H1 (cell line): Measurements from ENCODE around the gene AIG1. TPM values are rescaled to one million over a fixed set of nuclear protein-coding genes. Genes with fewer than 3 reads are reported as not detected.

ENCODE experiments used
- CTCF ChIA-PET: fragments of 300-600 bp; sonication (Branson Sonifier 250); formaldehyde crosslinking; loops from one replicate; lab custom pipeline; 2021; ENCODE audit not compliant: partially characterized antibody; lab: Charles Lee
- POLR2A ChIA-PET: fragments of 300-600 bp; sonication (Branson Sonifier 250); formaldehyde crosslinking; loops from one replicate; lab custom pipeline; 2021; ENCODE audit warnings: inconsistent platforms; ENCODE audit not compliant: partially characterized antibody; lab: Charles Lee
- DNase-seq, 2 experiments: peaks; one replicate each; pipeline versions ENCODE4 v3.0.0 to v3.0.0-alpha.2; 2010 to 2022; ENCODE audit warnings: low spot score in 2 of 2, low read depth in 1 of 2, mixed read lengths in 1 of 2
- FAIRE-seq: peaks from 2 replicates; lab custom pipeline; 2011; peaks lifted over from hg19 to GRCh38; lab: Jason Lieb, UNC
- H2AFZ ChIP-seq: 2 replicates; pipeline ENCODE4 v1.8.1; 2012; ENCODE audit warnings: low read length, inconsistent platforms
- H2AK5ac ChIP-seq: 2 replicates; pipeline ENCODE4 v1.6.1; 2013; ENCODE audit warnings: low read depth, low read length
- H2BK120ac ChIP-seq: replicated peaks from 2 replicates; pipeline ENCODE3; 2013; ENCODE audit warnings: low read depth, low read length, inconsistent platforms
- H2BK12ac ChIP-seq: 2 replicates; pipeline ENCODE4 v1.6.1; 2013; ENCODE audit warnings: low read depth, low read length
- H2BK15ac ChIP-seq: 2 replicates; pipeline ENCODE4 v1.6.1; 2013; ENCODE audit warnings: low read length
- H2BK20ac ChIP-seq: 2 replicates; pipeline ENCODE4 v1.6.1; 2013; ENCODE audit warnings: low read length
- H2BK5ac ChIP-seq: 2 replicates; pipeline ENCODE4 v1.6.1; 2013; ENCODE audit warnings: low read depth, low read length
- H3K14ac ChIP-seq: 2 replicates; pipeline ENCODE4 v1.6.1; 2013; ENCODE audit warnings: inconsistent platforms; ENCODE audit not compliant: insufficient read length
- H3K18ac ChIP-seq: 2 replicates; pipeline ENCODE4 v1.6.1; 2013; ENCODE audit warnings: low read length; ENCODE audit errors: extremely low read depth
- H3K23ac ChIP-seq: 2 replicates; pipeline ENCODE4 v1.6.1; 2013; ENCODE audit warnings: inconsistent platforms; ENCODE audit not compliant: insufficient read length
- H3K23me2 ChIP-seq: 2 replicates; pipeline ENCODE4 v1.6.1; 2013; ENCODE audit warnings: low read depth, low read length
- H3K27ac ChIP-seq: 2 replicates; pipeline ENCODE4 v1.6.1; 2011; ENCODE audit warnings: low read depth, low read length, inconsistent platforms
- H3K27me3 ChIP-seq, 4 experiments: replicated peaks in 1 of 4; 1 replicate in 1 of 4; 2 replicates in 3 of 4; pipeline versions ENCODE4 v1.6.1 to v1.8.1; 2011 to 2013; ENCODE audit warnings: low read length in 3 of 4, mild to moderate bottlenecking in 3 of 4, inconsistent platforms in 2 of 4, mixed read lengths in 2 of 4, moderate library complexity in 1 of 4; ENCODE audit not compliant: control insufficient read depth in 3 of 4, insufficient read depth in 3 of 4; ENCODE audit errors: extremely low read depth in 1 of 4
- H3K36me3 ChIP-seq, 4 experiments: 2 replicates each; pipeline versions ENCODE4 v1.6.1 to v1.8.1; 2011 to 2013; ENCODE audit warnings: mild to moderate bottlenecking in 4 of 4, low read length in 3 of 4, moderate library complexity in 2 of 4, control low read depth in 1 of 4, inconsistent platforms in 1 of 4; ENCODE audit not compliant: insufficient read depth in 4 of 4, control insufficient read depth in 2 of 4
- H3K4ac ChIP-seq: replicated peaks from 2 replicates; pipeline ENCODE3; 2013; ENCODE audit warnings: low read length, low read depth, mixed read lengths, inconsistent platforms; ENCODE audit not compliant: insufficient read length
- H3K4me1 ChIP-seq, 4 experiments: replicated peaks in 1 of 4; 1 replicate in 1 of 4; 2 replicates in 3 of 4; pipeline versions ENCODE4 v1.6.1 to v1.8.1; 2011 to 2013; ENCODE audit warnings: low read length in 3 of 4, inconsistent platforms in 2 of 4, mixed read lengths in 1 of 4; ENCODE audit not compliant: insufficient read depth in 4 of 4, control insufficient read depth in 3 of 4
- H3K4me2 ChIP-seq, 2 experiments: 2 replicates each; pipeline versions ENCODE4 v1.6.1 to v1.8.1; 2011 to 2013; ENCODE audit warnings: low read depth in 2 of 2, low read length in 2 of 2, control low read depth in 1 of 2, inconsistent platforms in 1 of 2, mild to moderate bottlenecking in 1 of 2; ENCODE audit not compliant: insufficient read depth in 1 of 2
- H3K4me3 ChIP-seq, 4 experiments: fragments of 200-600, 300-600 bp in 1 of 4; sonication (generic), shearing (Covaris generic), sonication (Bioruptor Twin) in 1 of 4; 2 replicates each; pipeline versions ENCODE4 v1.5.1 to v1.8.1; 2011 to 2016; ENCODE audit warnings: low read length in 4 of 4, low read depth in 3 of 4, control low read depth in 2 of 4, inconsistent platforms in 2 of 4, mild to moderate bottlenecking in 2 of 4, mixed read lengths in 1 of 4, moderate library complexity in 1 of 4; ENCODE audit not compliant: insufficient read depth in 2 of 4; ENCODE audit errors: extremely low read depth in 1 of 4
- H3K56ac ChIP-seq: replicated peaks from 2 replicates; pipeline ENCODE3; 2013; ENCODE audit warnings: low read depth, mild to moderate bottlenecking, mixed read lengths, low read length, inconsistent platforms; ENCODE audit not compliant: insufficient read length
- H3K79me1 ChIP-seq: 2 replicates; pipeline ENCODE4 v1.6.1; 2013; ENCODE audit warnings: low read depth, low read length, control low read depth
- H3K79me2 ChIP-seq, 2 experiments: 2 replicates each; pipeline versions ENCODE4 v1.6.1 to v1.8.1; 2012 to 2013; ENCODE audit warnings: low read length in 2 of 2, mild to moderate bottlenecking in 2 of 2, inconsistent platforms in 1 of 2; ENCODE audit not compliant: insufficient read depth in 2 of 2, control insufficient read depth in 1 of 2
- H3K9ac ChIP-seq, 4 experiments: replicated peaks in 1 of 4; 1 replicate in 1 of 4; 2 replicates in 3 of 4; pipeline versions ENCODE4 v1.6.1 to v1.8.1; 2011 to 2013; ENCODE audit warnings: low read depth in 3 of 4, low read length in 3 of 4, control low read depth in 2 of 4, mild to moderate bottlenecking in 2 of 4, moderate library complexity in 2 of 4, inconsistent platforms in 1 of 4; ENCODE audit errors: extremely low read depth in 1 of 4
- H3K9me3 ChIP-seq, 2 experiments: 2 replicates each; pipeline versions ENCODE4 v1.6.1 to v1.8.1; 2012 to 2013; ENCODE audit warnings: mild to moderate bottlenecking in 2 of 2, moderate library complexity in 2 of 2, control low read depth in 1 of 2, inconsistent platforms in 1 of 2, low read depth in 1 of 2, low read length in 1 of 2, mixed read lengths in 1 of 2; ENCODE audit not compliant: insufficient read depth in 2 of 2
- H4K20me1 ChIP-seq, 2 experiments: replicated peaks in 1 of 2; 2 replicates each; pipeline versions ENCODE3 to v1.8.1; 2011 to 2013; ENCODE audit warnings: inconsistent platforms in 2 of 2, low read length in 2 of 2, mild to moderate bottlenecking in 1 of 2; ENCODE audit not compliant: insufficient read depth in 2 of 2, control insufficient read depth in 1 of 2
- H4K5ac ChIP-seq: 2 replicates; pipeline ENCODE4 v1.6.1; 2013; ENCODE audit warnings: low read length, low read depth, mixed read lengths, inconsistent platforms; ENCODE audit not compliant: insufficient read length
- H4K8ac ChIP-seq: 2 replicates; pipeline ENCODE4 v1.8.0; 2013; ENCODE audit warnings: mild to moderate bottlenecking, moderate library complexity, low read length, inconsistent platforms; ENCODE audit not compliant: insufficient read depth; ENCODE audit errors: extremely low read depth
- H4K91ac ChIP-seq: replicated peaks from 2 replicates; pipeline ENCODE3; 2013; ENCODE audit warnings: low read length, mixed read lengths, inconsistent platforms; ENCODE audit not compliant: insufficient read length
- ASH2L ChIP-seq: fragments of 200-600, 300-600 bp; sonication (generic); IDR thresholded peaks from one replicate; pipeline ENCODE4 v1.7.1; 2017; ENCODE audit warnings: low read length
- HDAC6 ChIP-seq: IDR thresholded peaks from one replicate; pipeline ENCODE4 v1.7.1; 2012; ENCODE audit warnings: low read depth, mild to moderate bottlenecking, inconsistent platforms, low read length, moderate library complexity
- JUND ChIP-seq: IDR thresholded peaks from 2 replicates; pipeline ENCODE4 v1.6.1; 2011; ENCODE audit warnings: mild to moderate bottlenecking, improper control_type of control experiment, low read length
- NRF1 ChIP-seq: IDR thresholded peaks from 2 replicates; pipeline ENCODE4 v1.6.1; 2011; ENCODE audit warnings: mild to moderate bottlenecking, low read depth, low read length, improper control_type of control experiment
- PHF8 ChIP-seq: fragments of 200-600 bp; sonication (generic); conservative IDR thresholded peaks from 2 replicates; pipeline ENCODE4 v1.7.1; 2012; ENCODE audit warnings: low read depth, mild to moderate bottlenecking, inconsistent platforms, low read length, moderate library complexity
- POLR2A ChIP-seq, 2 experiments: IDR thresholded peaks; 1 replicate in 1 of 2; 2 replicates in 1 of 2; pipeline ENCODE4 v1.6.1; 2011; ENCODE audit warnings: low read depth in 2 of 2, low read length in 2 of 2, mild to moderate bottlenecking in 2 of 2; ENCODE audit errors: control extremely low read depth in 1 of 2
- RBBP5 ChIP-seq: IDR thresholded peaks from 2 replicates; pipeline ENCODE4 v1.7.1; 2012; ENCODE audit warnings: low read depth, mild to moderate bottlenecking, inconsistent platforms, low read length, moderate library complexity, borderline replicate concordance
- RFX5 ChIP-seq: IDR thresholded peaks from 2 replicates; pipeline ENCODE4 v1.6.1; 2011; ENCODE audit warnings: low read depth, low read length, improper control_type of control experiment, borderline replicate concordance
- SIX5 ChIP-seq: IDR thresholded peaks from 2 replicates; pipeline ENCODE4 v1.6.1; 2011; ENCODE audit warnings: mild to moderate bottlenecking, low read depth, low read length
- SP2 ChIP-seq: IDR thresholded peaks from 2 replicates; pipeline ENCODE4 v1.6.1; 2012; ENCODE audit warnings: mild to moderate bottlenecking, low read length, inconsistent platforms
- TAF1 ChIP-seq: IDR thresholded peaks from 2 replicates; pipeline ENCODE4 v1.6.1; 2011; ENCODE audit warnings: mild to moderate bottlenecking, low read depth, low read length
- ZNF274 ChIP-seq: IDR thresholded peaks from 2 replicates; pipeline ENCODE4 v1.7.0; 2012; ENCODE audit warnings: low read length, borderline replicate concordance; ENCODE audit errors: extremely low read depth
- polyA plus RNA-seq, 7 experiments: library from polyadenylated mRNA; depleted of rRNA in 3 of 7; stranded (reverse) in 5 of 7; unstranded in 2 of 7; fragments of >200 nt in 5 of 7; fragments of 200-250 nt in 2 of 7; gene quantifications; 1 replicate in 5 of 7; 2 replicates in 1 of 7; 4 replicates in 1 of 7; pipeline versions ENCODE4 v1.2.1 to v1.2.3, GENCODE V29; 2011 to 2013; ENCODE audit warnings: missing spikeins in 2 of 7, mixed read lengths in 2 of 7
- total RNA-seq: library from RNA; stranded (reverse); fragmentation: NEBNext Ultra II Directional; extraction: Animal tissue kit (Norgen Biotek cat#: 25700); gene quantifications from 2 replicates; pipeline ENCODE4 v1.2.1, GENCODE V29; 2021
- TF ChIP-seq, protein P1 (sequence below): IDR thresholded peaks from 2 replicates; pipeline ENCODE4 v1.6.1; 2012; ENCODE audit warnings: inconsistent platforms
- TF ChIP-seq, protein P2 (sequence below), 3 experiments: IDR thresholded peaks; 1 replicate in 2 of 3; 2 replicates in 1 of 3; pipeline versions ENCODE4 v1.5.1 to v1.6.1; 2011; ENCODE audit warnings: low read length in 3 of 3, mild to moderate bottlenecking in 3 of 3, inconsistent platforms in 2 of 3, low read depth in 1 of 3, moderate library complexity in 1 of 3; ENCODE audit not compliant: insufficient read depth in 1 of 3; ENCODE audit errors: control extremely low read depth in 1 of 3

The AIG1 gene
- total and polyA plus RNA-seq, 2 of the 8 experiments (the other 6 are each of a cell fraction or from before 2014, with no cell fraction given), result 56.6 to 58.4 TPM

DNA sequence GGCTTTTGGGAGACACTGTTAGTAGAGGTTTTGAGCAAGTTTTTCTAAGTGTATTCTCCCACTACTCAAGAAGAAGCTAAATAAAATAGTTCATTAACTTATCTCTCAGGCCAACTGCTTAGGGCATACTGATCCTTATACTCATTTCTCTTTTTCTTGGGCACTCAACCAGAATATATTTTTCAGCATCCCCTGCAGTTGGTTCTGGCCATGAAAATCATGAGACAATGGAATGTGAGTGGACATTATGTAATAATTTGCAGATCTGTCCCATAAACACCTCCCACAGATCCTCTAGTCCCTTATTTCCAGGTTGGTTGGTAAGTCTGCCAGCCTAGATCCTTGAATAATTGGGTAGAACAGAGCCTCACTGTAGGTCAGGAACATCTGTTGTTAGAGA is 136.7 kb downstream of the AIG1 start:
- H3K14ac ChIP-seq, result no peak overlapping the region
- H2BK5ac ChIP-seq, result no peak overlapping the region
- no peak overlapping the region for H3K23ac ChIP-seq
- H3K4me2 ChIP-seq, result no peak overlapping the region
- no peak overlapping the region for H2BK15ac ChIP-seq
- H3K27ac ChIP-seq, result no peak overlapping the region
- H3K79me1 ChIP-seq, result no peaks in the 10 kb centered on the region
- DNase-seq (no peak), FAIRE-seq (no peak)
- H4K5ac ChIP-seq, result no peak overlapping the region
- H3K27me3 ChIP-seq, result no peaks in the 10 kb centered on the region
- no peak overlapping the region for H4K8ac ChIP-seq
- no peaks in the 10 kb centered on the region for H3K9me3 ChIP-seq
- H3K23me2 ChIP-seq, result no peaks in the 10 kb centered on the region
- H3K4me3 ChIP-seq, result no peak overlapping the region
- H3K79me2 ChIP-seq, result no peaks in the 10 kb centered on the region
- H4K20me1 ChIP-seq, result no peaks in the 10 kb centered on the region
- H3K36me3 ChIP-seq, result no peaks in the 10 kb centered on the region
- ChIA-PET CTCF (interaction anchor here (1.2 kb wide), 1 partner anchor 140 kb away, joined by 3 read pairs; no protein-coding TSS in a partner anchor), POLR2A (no interaction called here)
- H3K9ac ChIP-seq, result no peak overlapping the region
- H2AK5ac ChIP-seq, result no peak overlapping the region
- no peak overlapping the region for H3K4ac ChIP-seq
- no peak overlapping the region for H2BK12ac ChIP-seq
- no peak overlapping the region for H2BK20ac ChIP-seq
- H2AFZ ChIP-seq, result no peak overlapping the region
- H3K18ac ChIP-seq, result no peak overlapping the region
- H2BK120ac ChIP-seq, result no peak overlapping the region
- no peak overlapping the region for H4K91ac ChIP-seq
- H3K4me1 ChIP-seq, result no peaks in the 10 kb centered on the region; a peak in 1 of 7 replicates
- no peak overlapping the region for H3K56ac ChIP-seq
- no peak for TF ChIP-seq TAF1
- TF ChIP-seq HDAC6, result no peak
- TF ChIP-seq, protein P1, sequence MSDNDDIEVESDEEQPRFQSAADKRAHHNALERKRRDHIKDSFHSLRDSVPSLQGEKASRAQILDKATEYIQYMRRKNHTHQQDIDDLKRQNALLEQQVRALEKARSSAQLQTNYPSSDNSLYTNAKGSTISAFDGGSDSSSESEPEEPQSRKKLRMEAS, result no peak
- TF ChIP-seq SP2, result no peak
- TF ChIP-seq RFX5, result no peak
- TF ChIP-seq NRF1, result no peak
- TF ChIP-seq, protein P2, sequence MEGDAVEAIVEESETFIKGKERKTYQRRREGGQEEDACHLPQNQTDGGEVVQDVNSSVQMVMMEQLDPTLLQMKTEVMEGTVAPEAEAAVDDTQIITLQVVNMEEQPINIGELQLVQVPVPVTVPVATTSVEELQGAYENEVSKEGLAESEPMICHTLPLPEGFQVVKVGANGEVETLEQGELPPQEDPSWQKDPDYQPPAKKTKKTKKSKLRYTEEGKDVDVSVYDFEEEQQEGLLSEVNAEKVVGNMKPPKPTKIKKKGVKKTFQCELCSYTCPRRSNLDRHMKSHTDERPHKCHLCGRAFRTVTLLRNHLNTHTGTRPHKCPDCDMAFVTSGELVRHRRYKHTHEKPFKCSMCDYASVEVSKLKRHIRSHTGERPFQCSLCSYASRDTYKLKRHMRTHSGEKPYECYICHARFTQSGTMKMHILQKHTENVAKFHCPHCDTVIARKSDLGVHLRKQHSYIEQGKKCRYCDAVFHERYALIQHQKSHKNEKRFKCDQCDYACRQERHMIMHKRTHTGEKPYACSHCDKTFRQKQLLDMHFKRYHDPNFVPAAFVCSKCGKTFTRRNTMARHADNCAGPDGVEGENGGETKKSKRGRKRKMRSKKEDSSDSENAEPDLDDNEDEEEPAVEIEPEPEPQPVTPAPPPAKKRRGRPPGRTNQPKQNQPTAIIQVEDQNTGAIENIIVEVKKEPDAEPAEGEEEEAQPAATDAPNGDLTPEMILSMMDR (IDR thresholded peaks at IDR 0.05; ENCODE audit: control extremely low read depth in 1 of 3, insufficient read depth in 1 of 3, low read depth in 1 of 3, low read length in 3 of 3), result no peak
- TF ChIP-seq RBBP5, result no peak
- no peak for TF ChIP-seq POLR2A (IDR thresholded peaks at IDR 0.05; ENCODE audit: control extremely low read depth in 1 of 2, low read depth in 2 of 2, low read length in 2 of 2)
- no peak for TF ChIP-seq SIX5
- no peak for TF ChIP-seq ZNF274
- TF ChIP-seq JUND, result no peak
- no peak for TF ChIP-seq ASH2L
- no peak for TF ChIP-seq PHF8
